Progenitor cell of endocrine pancreas (in vitro differentiated cells): ENCODE measurements around the gene ZMYND11. TPM values are rescaled to one million over a fixed set of nuclear protein-coding genes. Genes with fewer than 3 reads are reported as not detected.

Experiments
- DNase-seq: peaks from one replicate; pipeline ENCODE4 v3.0.0; 2021; ENCODE audit warnings: low spot score; ENCODE audit not compliant: unreplicated experiment
- H3K27ac Mint-ChIP-seq: 2 replicates; pipeline ENCODE4 v1.8.0; 2021; ENCODE audit warnings: mild to moderate bottlenecking, moderate library complexity, mixed read lengths
- H3K27me3 Mint-ChIP-seq: 2 replicates; pipeline ENCODE4 v1.8.0; 2021; ENCODE audit warnings: mixed read lengths
- H3K36me3 Mint-ChIP-seq: 2 replicates; pipeline ENCODE4 v1.8.0; 2022; ENCODE audit warnings: mixed read lengths; ENCODE audit not compliant: insufficient read depth
- H3K4me1 Mint-ChIP-seq: 2 replicates; pipeline ENCODE4 v1.8.0; 2021; ENCODE audit warnings: low read depth, mixed read lengths
- H3K4me3 Mint-ChIP-seq: 2 replicates; pipeline ENCODE4 v1.8.0; 2021; ENCODE audit warnings: low read depth, mild to moderate bottlenecking, moderate library complexity, mixed read lengths
- H3K9me3 Mint-ChIP-seq: 2 replicates; pipeline ENCODE4 v1.8.0; 2021; ENCODE audit warnings: low read depth, mixed read lengths
- CTCF ChIP-seq: fragments of 200-600 bp; sonication (generic); IDR thresholded peaks from one replicate; pipeline ENCODE4 v1.5.0; 2021; ENCODE audit warnings: antibody characterized with exemption, mild to moderate bottlenecking; ENCODE audit not compliant: unreplicated experiment
- total RNA-seq: library from RNA; stranded (reverse); gene quantifications from 2 replicates; pipeline ENCODE4 v1.2.1, GENCODE V29; 2021

ZMYND11 gene
- total RNA-seq, 1 donor from 2014 or later: 69.2 TPM

GRCh38 chr10:95356-96115 lies 39.7 kb upstream of the ZMYND11 start:
- Mint-ChIP-seq H3K4me3 (no peak overlapping the region), H3K4me1 (peaks cover 8% of the 10 kb centered on the region), H3K9me3 (peaks cover 27% of the 10 kb centered on the region), H3K27me3 (no peaks in the 10 kb centered on the region), H3K36me3 (peaks cover 4% of the 10 kb centered on the region), H3K27ac (no peak overlapping the region)
- no peak for TF ChIP-seq CTCF
- DNase-seq: no peak

DNA sequence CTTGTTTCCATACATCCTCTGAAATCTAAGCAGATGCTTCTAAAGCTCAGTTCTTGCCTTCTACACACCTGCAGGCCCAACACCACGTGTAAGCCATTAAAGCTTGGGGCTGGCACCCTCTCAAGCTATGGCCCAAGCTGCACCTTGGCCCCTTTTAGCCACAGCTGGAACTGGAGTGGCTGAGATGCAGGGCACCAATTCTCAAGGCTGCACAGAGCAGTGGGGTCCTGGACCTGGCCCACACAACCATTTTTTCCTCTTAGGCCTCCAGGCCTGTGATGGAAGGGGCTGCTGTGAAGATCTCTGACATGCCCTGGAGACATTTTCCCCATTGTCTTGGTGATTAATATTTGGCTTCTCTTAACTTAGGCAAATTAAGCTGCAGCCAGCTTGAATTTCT lies 38.8 kb upstream of the ZMYND11 start:
- DNase-seq: no peak
- peaks cover 4% of the 10 kb centered on the region for H3K36me3 Mint-ChIP-seq
- no peaks in the 10 kb centered on the region for H3K27me3 Mint-ChIP-seq
- no peak for TF ChIP-seq CTCF
- H3K9me3 Mint-ChIP-seq: peaks cover 27% of the 10 kb centered on the region
- no peak overlapping the region for H3K27ac Mint-ChIP-seq
- no peak overlapping the region for H3K4me3 Mint-ChIP-seq
- peaks cover 8% of the 10 kb centered on the region for H3K4me1 Mint-ChIP-seq

- H3K9me3 Mint-ChIP-seq: peaks cover 7% of the 10 kb centered on the region
- H3K4me3 Mint-ChIP-seq: no peak overlapping the region
- no peak for DNase-seq
- H3K27me3 Mint-ChIP-seq: peaks cover 3% of the 10 kb centered on the region
- no peaks in the 10 kb centered on the region for H3K36me3 Mint-ChIP-seq
- TF ChIP-seq CTCF: no peak
- H3K4me1 Mint-ChIP-seq: peaks cover 5% of the 10 kb centered on the region
- no peak overlapping the region for H3K27ac Mint-ChIP-seq
Observed at GRCh38 chr10:104416-104815, 30.8 kb upstream of the ZMYND11 start.

DNA sequence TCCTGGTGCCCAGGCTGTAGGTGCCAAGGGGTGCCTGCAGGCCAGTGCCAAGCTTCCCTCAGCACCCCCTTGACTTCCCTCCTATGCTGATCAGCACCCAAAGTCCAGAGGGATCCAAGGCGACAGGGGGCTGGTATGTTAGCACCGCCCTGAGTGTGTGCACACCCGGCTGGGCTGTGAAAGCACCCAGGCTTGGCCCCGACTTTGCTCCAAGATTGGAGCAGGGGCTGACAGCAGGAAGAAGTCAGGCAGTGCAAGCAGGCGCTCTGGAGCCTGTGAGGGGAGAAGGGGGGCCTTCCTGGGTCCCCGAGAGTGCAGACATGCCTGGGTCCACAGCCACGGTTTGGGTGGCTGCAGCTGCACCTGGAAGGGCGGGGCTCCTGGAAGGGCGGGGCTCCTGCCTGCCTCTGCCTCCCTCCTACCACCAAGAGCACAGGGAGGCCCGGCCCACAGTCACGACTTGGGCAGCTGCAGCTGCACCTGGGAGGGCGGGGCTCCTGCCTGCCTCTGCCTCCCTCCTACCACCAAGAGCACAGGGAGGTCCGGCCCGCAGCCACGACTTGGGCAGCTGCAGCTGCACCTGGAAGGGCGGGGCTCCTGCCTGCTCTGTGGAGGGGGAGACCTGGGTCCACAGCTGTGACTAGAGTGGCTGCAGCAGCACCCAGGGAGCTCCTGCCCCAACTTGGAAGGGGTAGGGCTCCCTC lies 30.2 kb upstream of the ZMYND11 start:
- Mint-ChIP-seq H3K4me1 (peaks cover 5% of the 10 kb centered on the region), H3K27ac (no peak overlapping the region), H3K4me3 (no peak overlapping the region), H3K9me3 (peaks cover 5% of the 10 kb centered on the region), H3K36me3 (no peaks in the 10 kb centered on the region), H3K27me3 (peaks cover 3% of the 10 kb centered on the region)
- no peak for TF ChIP-seq CTCF
- no peak for DNase-seq

GRCh38 chr10:105806-106205 lies 29.4 kb upstream of the ZMYND11 start:
- peaks cover 5% of the 10 kb centered on the region for H3K4me1 Mint-ChIP-seq
- TF ChIP-seq CTCF: no peak
- no peak overlapping the region for H3K4me3 Mint-ChIP-seq
- DNase-seq: no peak
- H3K9me3 Mint-ChIP-seq: peaks cover 4% of the 10 kb centered on the region
- H3K27ac Mint-ChIP-seq: no peak overlapping the region
- H3K27me3 Mint-ChIP-seq: peaks cover 3% of the 10 kb centered on the region
- H3K36me3 Mint-ChIP-seq: no peaks in the 10 kb centered on the region
